Astrocyte of the cerebellum (primary cell): ENCODE data around the gene CEMIP.

Experiments
- DNase-seq: peaks from one replicate; pipeline ENCODE4 v3.0.0-alpha.2; 2011; ENCODE audit warnings: low read depth
- H3K4me3 ChIP-seq: 2 replicates; pipeline ENCODE4 v1.5.1; 2011; ENCODE audit warnings: mild to moderate bottlenecking, low read depth, low read length, moderate library complexity
- CTCF ChIP-seq: IDR thresholded peaks from 2 replicates; pipeline ENCODE4 v1.5.1; 2012; ENCODE audit warnings: low read length, low read depth, moderate library complexity, mild to moderate bottlenecking; ENCODE audit errors: missing control alignments
- in situ Hi-C: cut with HindIII; loops from 2 replicates; pipeline ENCODE4 v1.10.0; 2017; ENCODE audit warnings: low sequenced_read_pairs

The CEMIP gene

DNA sequence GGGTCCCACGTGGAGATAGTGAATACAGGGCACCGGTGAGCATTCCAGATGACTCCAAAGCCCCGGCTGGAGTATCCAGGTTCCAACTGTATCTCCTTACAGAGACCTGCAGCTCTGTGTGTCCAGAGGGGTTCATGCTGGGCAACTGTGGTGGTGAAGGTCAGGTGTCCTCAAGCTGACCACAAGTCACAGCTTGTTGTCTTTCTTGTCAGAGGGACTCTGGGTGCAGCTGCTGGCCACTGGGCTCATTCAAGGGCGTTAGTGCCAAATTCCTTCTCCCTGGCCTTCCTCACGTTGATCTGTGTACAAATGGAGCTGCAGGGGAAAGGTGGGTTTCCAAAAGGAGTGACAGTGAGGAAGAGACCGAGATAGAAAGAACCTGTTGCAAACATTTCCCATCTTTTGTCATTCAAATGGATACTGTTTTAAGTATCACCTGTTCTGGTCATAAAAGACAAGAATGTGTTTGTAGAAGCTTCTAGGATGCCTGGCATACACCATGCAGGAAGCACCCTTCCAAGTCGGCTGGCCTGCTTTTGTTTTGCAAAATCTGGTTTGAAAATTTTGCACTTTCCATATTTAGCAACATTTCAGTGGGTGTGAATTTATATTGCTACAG is 52.5 kb downstream of the CEMIP start:
- no peak overlapping the region for H3K4me3 ChIP-seq
- TF ChIP-seq CTCF, result no peak
- in situ Hi-C loops, result no loop called here
- DNase-seq, result no peak

DNA sequence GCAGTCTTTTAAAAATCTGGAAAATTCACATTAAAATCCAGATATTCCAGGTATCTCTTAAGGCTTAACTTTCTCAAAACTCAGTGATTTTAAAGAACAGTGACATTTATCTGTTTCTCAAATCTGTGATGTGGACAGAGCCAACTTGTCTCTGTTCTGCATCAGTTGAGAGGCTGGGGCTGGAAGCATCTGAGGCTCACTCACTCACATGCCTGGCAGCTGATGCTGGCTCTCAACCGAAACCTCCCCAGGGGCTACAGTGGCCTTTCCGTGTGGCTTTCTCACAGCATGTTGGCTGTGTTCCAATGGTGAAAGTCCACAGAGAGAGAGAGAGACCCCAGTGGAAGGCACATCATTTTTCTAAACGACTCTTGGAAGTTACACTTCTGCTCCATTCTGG is 53.5 kb downstream of the CEMIP start:
- no peak for TF ChIP-seq CTCF
- DNase-seq, result no peak
- H3K4me3 ChIP-seq, result no peak overlapping the region
- in situ Hi-C loops, result no loop called here

DNA sequence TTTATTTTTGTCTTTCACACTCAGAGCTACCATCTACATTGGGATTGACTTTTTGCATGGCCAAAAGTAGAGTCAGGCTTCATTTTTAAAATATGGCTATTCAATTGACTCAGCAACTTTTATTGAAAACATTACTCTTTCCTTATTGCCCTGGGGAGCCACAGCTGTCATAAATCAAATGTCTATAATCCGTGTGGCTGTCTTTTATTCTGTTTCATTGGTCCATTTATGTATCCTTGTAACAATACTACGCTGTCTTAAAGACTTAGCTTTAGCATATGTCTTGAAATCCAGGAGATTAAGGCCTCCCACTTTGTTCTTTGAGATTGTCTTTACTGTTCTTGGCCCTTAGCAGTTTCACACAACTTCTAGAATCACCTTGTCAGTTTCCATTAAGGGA is 55.2 kb downstream of the CEMIP start:
- no peak overlapping the region for H3K4me3 ChIP-seq
- no peak for DNase-seq
- TF ChIP-seq CTCF, result no peak
- in situ Hi-C loops, result no loop called here

- in situ Hi-C loops, result no loop called here
- DNase-seq, result no peak
- TF ChIP-seq CTCF, result no peak
- no peak overlapping the region for H3K4me3 ChIP-seq
Measured at GRCh38 chr15:80834906-80835305, 55.7 kb downstream of the CEMIP start.

- no peak for DNase-seq
- no peak overlapping the region for H3K4me3 ChIP-seq
- no peak for TF ChIP-seq CTCF
- in situ Hi-C loops, result no loop called here
Measured at GRCh38 chr15:80835336-80835735, 56.2 kb downstream of the CEMIP start.

GRCh38 chr15:80836223-80836622 is 57.1 kb downstream of the CEMIP start:
- no peak for DNase-seq
- TF ChIP-seq CTCF, result no peak
- H3K4me3 ChIP-seq, result no peak overlapping the region
- in situ Hi-C loops, result no loop called here
